Lower leg skin (tissue), 4 donors: ENCODE data around the gene MAST4. TPM values are rescaled to one million over a fixed set of nuclear protein-coding genes. Genes with fewer than 3 reads are reported as not detected.

Source experiments
- DNase-seq, 2 donors: peaks; one replicate each; pipeline ENCODE4 v3.0.0-alpha.2; 2019; ENCODE audit warnings: low spot score in 2 of 2
- H3K4me3 ChIP-seq: fragments of 200-600 bp; sonication (generic); 2 replicates; pipeline ENCODE4 v1.5.1; 2017; ENCODE audit warnings: mild to moderate bottlenecking, low read depth; ENCODE audit not compliant: poor library complexity, severe bottlenecking
- CTCF ChIP-seq, 3 donors: fragments of 450-650 bp; IDR thresholded peaks; one replicate each; pipeline ENCODE4 v1.5.1; 2016; ENCODE audit warnings: antibody characterized with exemption in 3 of 3, mild to moderate bottlenecking in 3 of 3, moderate library complexity in 2 of 3
- POLR2A ChIP-seq, 2 donors: fragments of 450-650 bp; IDR thresholded peaks; one replicate each; pipeline ENCODE4 v1.6.1; 2016 to 2017; ENCODE audit warnings: antibody characterized with exemption in 2 of 2, mild to moderate bottlenecking in 1 of 2, moderate library complexity in 1 of 2
- WGBS, 2 donors: methylation state at CpG; one replicate each; pipeline ENCODE4 v1.1.5; 2018; 5-methylcytosine and 5-hydroxymethylcytosine counted together
- intact Hi-C: fragments of 100-400 bp; cut with DNase I; formaldehyde crosslinking; loops from one replicate; pipeline ENCODE4 v1.15.0; 2023; ENCODE audit warnings: low total_unique reads
- total RNA-seq, 4 donors: library from RNA; depleted of rRNA; stranded (reverse); fragments of >200 nt; gene quantifications; one replicate each; pipeline ENCODE4 v1.1.0, GENCODE V29; 2016

MAST4 gene
- total RNA-seq, 4 donors from 2014 or later: 49.0 to 109 (median 55.5) TPM

GRCh38 chr5:67094476-67095300, 498.5 kb downstream of the MAST4 start:
- no peak overlapping the region for H3K4me3 ChIP-seq
- intact Hi-C loops: no loop called here
- 60 to 63% methylated on average over 4 of the region's 4 CpGs for WGBS, 2 donors
- DNase-seq: no peak
- TF ChIP-seq CTCF (IDR thresholded peaks at IDR 0.05) (no peak), POLR2A (IDR thresholded peaks at IDR 0.05) (no peak)

- intact Hi-C loops: no loop called here
- TF ChIP-seq POLR2A (IDR thresholded peaks at IDR 0.05): no peak
- no peak for TF ChIP-seq CTCF (IDR thresholded peaks at IDR 0.05)
- 3 to 14% methylated on average over 8 of the region's 8 CpGs for WGBS, 2 donors
- peak; percentile 88 to 95 for DNase-seq
- H3K4me3 ChIP-seq: no peak overlapping the region
Observed at GRCh38 chr5:67095346-67096171, 499.4 kb downstream of the MAST4 start.

- intact Hi-C loops: no loop called here
- H3K4me3 ChIP-seq: no peak overlapping the region
- TF ChIP-seq CTCF (IDR thresholded peaks at IDR 0.05) (no peak), POLR2A (IDR thresholded peaks at IDR 0.05) (no peak)
- no peak for DNase-seq
Observed at GRCh38 chr5:67098656-67099055, 502.5 kb downstream of the MAST4 start.

GRCh38 chr5:67100301-67100700, 504.1 kb downstream of the MAST4 start:
- WGBS, 2 donors: 85 to 95% methylated on average over 10 of the region's 10 CpGs
- H3K4me3 ChIP-seq: no peak overlapping the region
- intact Hi-C loops: loop anchor here (5.0 kb wide), 1 partner anchor 1592 kb away; no protein-coding TSS in a partner anchor
- DNase-seq: no peak
- TF ChIP-seq CTCF (IDR thresholded peaks at IDR 0.05): no peak
- no peak for TF ChIP-seq POLR2A (IDR thresholded peaks at IDR 0.05)

- TF ChIP-seq POLR2A (IDR thresholded peaks at IDR 0.05): no peak
- TF ChIP-seq CTCF (IDR thresholded peaks at IDR 0.05): no peak
- intact Hi-C loops: loop anchor here (5.0 kb wide), 1 partner anchor 1590 kb away; no protein-coding TSS in a partner anchor
- 85 to 92% methylated on average over 4 of the region's 4 CpGs for WGBS, 2 donors
Observed at GRCh38 chr5:67102708-67103107, 506.5 kb downstream of the MAST4 start.

More at GRCh38 chr5:67102708-67103107, 506.5 kb downstream of the MAST4 start:
- DNase-seq: no peak
- no peak overlapping the region for H3K4me3 ChIP-seq
